Adrenal gland (tissue), 5 donors: Measurements from ENCODE around the gene MAP3K2.

ENCODE experiments used
- CTCF ChIP-seq, 6 experiments: fragments of 450-650 bp in 4 of 6; fragments of 200-600 bp in 2 of 6; sonication (generic) in 1 of 6; IDR thresholded peaks; 1 replicate in 5 of 6; 2 replicates in 1 of 6; pipeline versions ENCODE4 v1.5.1 to v1.8.0; 2016 to 2021; ENCODE audit warnings: antibody characterized with exemption in 6 of 6, mild to moderate bottlenecking in 2 of 6, moderate library complexity in 1 of 6
- POLR2A ChIP-seq, 2 donors: fragments of 450-650 bp; IDR thresholded peaks; one replicate each; pipeline ENCODE4 v1.6.1; 2017; ENCODE audit warnings: antibody characterized with exemption in 2 of 2, mild to moderate bottlenecking in 2 of 2, moderate library complexity in 1 of 2
- donor health status: DM: no; HTN: no; CAD: no.

DNA sequence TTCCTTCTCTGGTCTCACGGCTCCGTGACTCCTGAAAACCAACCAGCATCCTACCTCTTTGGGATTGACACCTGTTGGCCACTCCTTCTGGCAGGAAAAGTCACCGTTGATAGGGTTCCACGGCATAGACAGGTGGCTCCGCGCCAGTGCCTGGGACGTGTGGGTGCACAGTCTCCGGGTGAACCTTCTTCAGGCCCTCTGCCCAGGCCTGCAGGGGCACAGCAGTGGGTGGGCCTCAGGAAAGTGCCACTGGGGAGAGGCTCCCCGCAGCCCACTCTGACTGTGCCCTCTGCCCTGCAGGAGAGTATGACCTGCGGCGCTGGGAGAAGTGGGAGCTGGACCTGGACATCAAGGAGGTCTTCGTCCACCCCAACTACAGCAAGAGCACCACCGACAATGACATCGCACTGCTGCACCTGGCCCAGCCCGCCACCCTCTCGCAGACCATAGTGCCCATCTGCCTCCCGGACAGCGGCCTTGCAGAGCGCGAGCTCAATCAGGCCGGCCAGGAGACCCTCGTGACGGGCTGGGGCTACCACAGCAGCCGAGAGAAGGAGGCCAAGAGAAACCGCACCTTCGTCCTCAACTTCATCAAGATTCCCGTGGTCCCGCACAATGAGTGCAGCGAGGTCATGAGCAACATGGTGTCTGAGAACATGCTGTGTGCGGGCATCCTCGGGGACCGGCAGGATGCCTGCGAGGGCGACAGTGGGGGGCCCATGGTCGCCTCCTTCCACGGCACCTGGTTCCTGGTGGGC, 40.5 kb upstream of the MAP3K2 start:
- no peak for TF ChIP-seq CTCF (IDR thresholded peaks at IDR 0.05)
- TF ChIP-seq POLR2A (IDR thresholded peaks at IDR 0.05) = no peak
